K562 treated with DMSO at 1 percent for 24 hours (cell line): ENCODE data around the gene HMG20A. TPM values are rescaled to one million over a fixed set of nuclear protein-coding genes. Genes with fewer than 3 reads are reported as not detected.

Source experiments
- total RNA-seq: library from RNA; unstranded; fragments of 300-600 nt; gene quantifications from 2 replicates; pipeline ENCODE4 v1.2.3, GENCODE V29; 2022; ENCODE audit warnings: low read depth; ENCODE audit not compliant: insufficient read depth

Gene HMG20A
- total RNA-seq = 17.6 and 23.7 TPM in 2 replicates

DNA sequence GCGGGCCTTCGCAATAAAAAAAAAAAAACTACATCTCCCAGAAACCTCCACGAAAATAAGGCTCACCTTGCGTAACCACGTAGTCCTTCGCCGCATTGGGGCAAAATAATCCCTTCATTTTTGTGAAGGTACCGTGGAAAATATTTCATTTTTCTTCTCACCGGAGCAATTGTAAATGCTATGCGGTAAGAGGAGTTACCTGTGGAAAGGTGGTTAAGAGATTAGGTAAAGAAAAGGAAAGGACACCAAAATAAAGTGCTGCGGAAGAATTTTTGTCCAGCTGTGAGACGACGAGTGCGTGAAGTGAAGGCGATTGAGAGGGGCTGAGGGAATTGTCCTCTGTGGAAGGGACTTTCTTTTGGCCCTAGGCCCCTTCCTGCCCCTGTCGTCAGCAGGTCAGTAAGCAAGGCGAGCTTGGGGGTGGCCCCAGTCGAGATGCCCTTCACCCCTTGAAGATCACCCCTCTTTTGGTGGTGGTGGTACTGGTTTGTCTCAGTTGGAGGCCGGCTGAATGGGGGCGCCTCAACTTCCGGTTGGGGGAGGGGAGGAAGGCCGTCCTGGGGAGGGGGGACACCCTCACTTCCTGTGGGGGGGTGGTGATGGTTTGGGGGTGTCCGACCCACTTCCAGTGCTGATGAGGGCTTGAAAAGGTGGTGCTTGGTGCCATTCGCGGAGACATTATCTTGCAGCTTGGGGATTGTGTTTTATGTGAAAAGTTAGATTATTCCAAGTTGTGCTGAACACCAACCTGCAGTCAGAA, at the start of gene HMG20A:
Gene HMG20A, plus strand, starts transcription at position 279 of the 760 bp plus-strand sequence. CDS start 37,520 bp downstream, outside the sequence.

GRCh38 chr15:77419836-77420609, 665 bp upstream of the HMG20A start, which contains the start of gene PEAK1:
Gene PEAK1, minus strand, starts transcription at chr15:77420104. Its CDS starts 238,178 bp downstream, at chr15:77181926.

Other genes with a start within 250 kb of the HMG20A start
- 6.9 and 11.1 TPM in 2 replicates for gene PEAK1, start 784 bp upstream of the HMG20A start, total RNA-seq
- gene LINGO1, start 212.0 kb downstream of the HMG20A start, total RNA-seq = 4.3 and 4.5 TPM in 2 replicates